H1 (cell line): ENCODE results near the gene MVP. TPM values are rescaled to one million over a fixed set of nuclear protein-coding genes. Genes with fewer than 3 reads are reported as not detected.
A peak's percentile ranks its signal among the peaks of the same experiment; 100 is the strongest.

Experiments
- CTCF ChIA-PET: fragments of 300-600 bp; sonication (Branson Sonifier 250); formaldehyde crosslinking; loops from one replicate; lab custom pipeline; 2021; ENCODE audit not compliant: partially characterized antibody; lab: Charles Lee
- POLR2A ChIA-PET: fragments of 300-600 bp; sonication (Branson Sonifier 250); formaldehyde crosslinking; loops from one replicate; lab custom pipeline; 2021; ENCODE audit warnings: inconsistent platforms; ENCODE audit not compliant: partially characterized antibody; lab: Charles Lee
- DNase-seq, 2 experiments: peaks; one replicate each; pipeline versions ENCODE4 v3.0.0 to v3.0.0-alpha.2; 2010 to 2022; ENCODE audit warnings: low spot score in 2 of 2, low read depth in 1 of 2, mixed read lengths in 1 of 2
- FAIRE-seq: peaks from 2 replicates; lab custom pipeline; 2011; peaks lifted over from hg19 to GRCh38; lab: Jason Lieb, UNC
- H2AFZ ChIP-seq: 2 replicates; pipeline ENCODE4 v1.8.1; 2012; ENCODE audit warnings: low read length, inconsistent platforms
- H2AK5ac ChIP-seq: 2 replicates; pipeline ENCODE4 v1.6.1; 2013; ENCODE audit warnings: low read depth, low read length
- H2BK120ac ChIP-seq: replicated peaks from 2 replicates; pipeline ENCODE3; 2013; ENCODE audit warnings: low read depth, low read length, inconsistent platforms
- H2BK12ac ChIP-seq: 2 replicates; pipeline ENCODE4 v1.6.1; 2013; ENCODE audit warnings: low read depth, low read length
- H2BK15ac ChIP-seq: 2 replicates; pipeline ENCODE4 v1.6.1; 2013; ENCODE audit warnings: low read length
- H2BK20ac ChIP-seq: 2 replicates; pipeline ENCODE4 v1.6.1; 2013; ENCODE audit warnings: low read length
- H2BK5ac ChIP-seq: 2 replicates; pipeline ENCODE4 v1.6.1; 2013; ENCODE audit warnings: low read depth, low read length
- H3K14ac ChIP-seq: 2 replicates; pipeline ENCODE4 v1.6.1; 2013; ENCODE audit warnings: inconsistent platforms; ENCODE audit not compliant: insufficient read length
- H3K18ac ChIP-seq: 2 replicates; pipeline ENCODE4 v1.6.1; 2013; ENCODE audit warnings: low read length; ENCODE audit errors: extremely low read depth
- H3K23ac ChIP-seq: 2 replicates; pipeline ENCODE4 v1.6.1; 2013; ENCODE audit warnings: inconsistent platforms; ENCODE audit not compliant: insufficient read length
- H3K23me2 ChIP-seq: 2 replicates; pipeline ENCODE4 v1.6.1; 2013; ENCODE audit warnings: low read depth, low read length
- H3K27ac ChIP-seq: 2 replicates; pipeline ENCODE4 v1.6.1; 2011; ENCODE audit warnings: low read depth, low read length, inconsistent platforms
- H3K27me3 ChIP-seq, 4 experiments: replicated peaks in 1 of 4; 1 replicate in 1 of 4; 2 replicates in 3 of 4; pipeline versions ENCODE4 v1.6.1 to v1.8.1; 2011 to 2013; ENCODE audit warnings: low read length in 3 of 4, mild to moderate bottlenecking in 3 of 4, inconsistent platforms in 2 of 4, mixed read lengths in 2 of 4, moderate library complexity in 1 of 4; ENCODE audit not compliant: control insufficient read depth in 3 of 4, insufficient read depth in 3 of 4; ENCODE audit errors: extremely low read depth in 1 of 4
- H3K36me3 ChIP-seq, 4 experiments: 2 replicates each; pipeline versions ENCODE4 v1.6.1 to v1.8.1; 2011 to 2013; ENCODE audit warnings: mild to moderate bottlenecking in 4 of 4, low read length in 3 of 4, moderate library complexity in 2 of 4, control low read depth in 1 of 4, inconsistent platforms in 1 of 4; ENCODE audit not compliant: insufficient read depth in 4 of 4, control insufficient read depth in 2 of 4
- H3K4ac ChIP-seq: replicated peaks from 2 replicates; pipeline ENCODE3; 2013; ENCODE audit warnings: low read length, low read depth, mixed read lengths, inconsistent platforms; ENCODE audit not compliant: insufficient read length
- H3K4me1 ChIP-seq, 4 experiments: replicated peaks in 1 of 4; 1 replicate in 1 of 4; 2 replicates in 3 of 4; pipeline versions ENCODE4 v1.6.1 to v1.8.1; 2011 to 2013; ENCODE audit warnings: low read length in 3 of 4, inconsistent platforms in 2 of 4, mixed read lengths in 1 of 4; ENCODE audit not compliant: insufficient read depth in 4 of 4, control insufficient read depth in 3 of 4
- H3K4me2 ChIP-seq, 2 experiments: 2 replicates each; pipeline versions ENCODE4 v1.6.1 to v1.8.1; 2011 to 2013; ENCODE audit warnings: low read depth in 2 of 2, low read length in 2 of 2, control low read depth in 1 of 2, inconsistent platforms in 1 of 2, mild to moderate bottlenecking in 1 of 2; ENCODE audit not compliant: insufficient read depth in 1 of 2
- H3K4me3 ChIP-seq, 4 experiments: fragments of 200-600, 300-600 bp in 1 of 4; sonication (generic), shearing (Covaris generic), sonication (Bioruptor Twin) in 1 of 4; 2 replicates each; pipeline versions ENCODE4 v1.5.1 to v1.8.1; 2011 to 2016; ENCODE audit warnings: low read length in 4 of 4, low read depth in 3 of 4, control low read depth in 2 of 4, inconsistent platforms in 2 of 4, mild to moderate bottlenecking in 2 of 4, mixed read lengths in 1 of 4, moderate library complexity in 1 of 4; ENCODE audit not compliant: insufficient read depth in 2 of 4; ENCODE audit errors: extremely low read depth in 1 of 4
- H3K56ac ChIP-seq: replicated peaks from 2 replicates; pipeline ENCODE3; 2013; ENCODE audit warnings: low read depth, mild to moderate bottlenecking, mixed read lengths, low read length, inconsistent platforms; ENCODE audit not compliant: insufficient read length
- H3K79me1 ChIP-seq: 2 replicates; pipeline ENCODE4 v1.6.1; 2013; ENCODE audit warnings: low read depth, low read length, control low read depth
- H3K79me2 ChIP-seq, 2 experiments: 2 replicates each; pipeline versions ENCODE4 v1.6.1 to v1.8.1; 2012 to 2013; ENCODE audit warnings: low read length in 2 of 2, mild to moderate bottlenecking in 2 of 2, inconsistent platforms in 1 of 2; ENCODE audit not compliant: insufficient read depth in 2 of 2, control insufficient read depth in 1 of 2
- H3K9ac ChIP-seq, 4 experiments: replicated peaks in 1 of 4; 1 replicate in 1 of 4; 2 replicates in 3 of 4; pipeline versions ENCODE4 v1.6.1 to v1.8.1; 2011 to 2013; ENCODE audit warnings: low read depth in 3 of 4, low read length in 3 of 4, control low read depth in 2 of 4, mild to moderate bottlenecking in 2 of 4, moderate library complexity in 2 of 4, inconsistent platforms in 1 of 4; ENCODE audit errors: extremely low read depth in 1 of 4
- H3K9me3 ChIP-seq, 2 experiments: 2 replicates each; pipeline versions ENCODE4 v1.6.1 to v1.8.1; 2012 to 2013; ENCODE audit warnings: mild to moderate bottlenecking in 2 of 2, moderate library complexity in 2 of 2, control low read depth in 1 of 2, inconsistent platforms in 1 of 2, low read depth in 1 of 2, low read length in 1 of 2, mixed read lengths in 1 of 2; ENCODE audit not compliant: insufficient read depth in 2 of 2
- H4K20me1 ChIP-seq, 2 experiments: replicated peaks in 1 of 2; 2 replicates each; pipeline versions ENCODE3 to v1.8.1; 2011 to 2013; ENCODE audit warnings: inconsistent platforms in 2 of 2, low read length in 2 of 2, mild to moderate bottlenecking in 1 of 2; ENCODE audit not compliant: insufficient read depth in 2 of 2, control insufficient read depth in 1 of 2
- H4K5ac ChIP-seq: 2 replicates; pipeline ENCODE4 v1.6.1; 2013; ENCODE audit warnings: low read length, low read depth, mixed read lengths, inconsistent platforms; ENCODE audit not compliant: insufficient read length
- H4K8ac ChIP-seq: 2 replicates; pipeline ENCODE4 v1.8.0; 2013; ENCODE audit warnings: mild to moderate bottlenecking, moderate library complexity, low read length, inconsistent platforms; ENCODE audit not compliant: insufficient read depth; ENCODE audit errors: extremely low read depth
- H4K91ac ChIP-seq: replicated peaks from 2 replicates; pipeline ENCODE3; 2013; ENCODE audit warnings: low read length, mixed read lengths, inconsistent platforms; ENCODE audit not compliant: insufficient read length
- CREB1 ChIP-seq: IDR thresholded peaks from 2 replicates; pipeline ENCODE4 v1.6.1; 2012; ENCODE audit warnings: inconsistent platforms
- EZH2 ChIP-seq: fragments of 200-600 bp; sonication (generic); IDR thresholded peaks from 2 replicates; pipeline ENCODE4 v1.7.1; 2012; ENCODE audit warnings: low read depth, mild to moderate bottlenecking, moderate library complexity, low read length, inconsistent platforms; ENCODE audit not compliant: severe bottlenecking
- HDAC6 ChIP-seq: IDR thresholded peaks from one replicate; pipeline ENCODE4 v1.7.1; 2012; ENCODE audit warnings: low read depth, mild to moderate bottlenecking, inconsistent platforms, low read length, moderate library complexity
- KDM4A ChIP-seq: IDR thresholded peaks from one replicate; pipeline ENCODE4 v1.7.1; 2012; ENCODE audit warnings: low read depth, mild to moderate bottlenecking, moderate library complexity, low read length, inconsistent platforms; ENCODE audit not compliant: severe bottlenecking
- NANOG ChIP-seq: IDR thresholded peaks from 2 replicates; pipeline ENCODE4 v1.6.1; 2011; ENCODE audit warnings: low read length, low read depth, mild to moderate bottlenecking, inconsistent platforms; ENCODE audit not compliant: insufficient read depth, poor library complexity, severe bottlenecking
- RFX5 ChIP-seq: IDR thresholded peaks from 2 replicates; pipeline ENCODE4 v1.6.1; 2011; ENCODE audit warnings: low read depth, low read length, improper control_type of control experiment, borderline replicate concordance
- SAP30 ChIP-seq: fragments of 300-600 bp; sonication (generic); IDR thresholded peaks from 2 replicates; pipeline ENCODE4 v1.7.1; 2012; ENCODE audit warnings: low read length, moderate library complexity, mild to moderate bottlenecking, inconsistent platforms; ENCODE audit not compliant: insufficient read depth, insufficient replicate concordance
- SIN3A ChIP-seq, 2 experiments: IDR thresholded peaks in 1 of 2; conservative IDR thresholded peaks in 1 of 2; 2 replicates each; pipeline ENCODE4 v1.6.1; 2011 to 2012; ENCODE audit warnings: low read length in 2 of 2, improper control_type of control experiment in 1 of 2, low read depth in 1 of 2, mild to moderate bottlenecking in 1 of 2
- SP1 ChIP-seq: IDR thresholded peaks from 2 replicates; pipeline ENCODE4 v1.6.1; 2011; ENCODE audit warnings: low read depth, low read length
- TAF1 ChIP-seq: IDR thresholded peaks from 2 replicates; pipeline ENCODE4 v1.6.1; 2011; ENCODE audit warnings: mild to moderate bottlenecking, low read depth, low read length
- WGBS, 2 experiments: shearing (Covaris generic) in 1 of 2; methylation state at CpG; one replicate each; pipeline versions ENCODE4 v1.1.6 to v1.1.7; 2013 to 2015; ENCODE audit warnings: low lambda C conversion rate in 2 of 2, mixed read lengths in 2 of 2, inconsistent platforms in 1 of 2, low coverage in 1 of 2, missing lambda C conversion rate in 1 of 2; ENCODE audit not compliant: insufficient replicate concordance in 2 of 2, insufficient coverage in 1 of 2, insufficient read length in 1 of 2; ENCODE audit errors: extremely low coverage in 1 of 2, missing lambda C conversion rate in 1 of 2; 5-methylcytosine and 5-hydroxymethylcytosine counted together
- polyA plus RNA-seq, 7 experiments: library from polyadenylated mRNA; depleted of rRNA in 3 of 7; stranded (reverse) in 5 of 7; unstranded in 2 of 7; fragments of >200 nt in 5 of 7; fragments of 200-250 nt in 2 of 7; gene quantifications; 1 replicate in 5 of 7; 2 replicates in 1 of 7; 4 replicates in 1 of 7; pipeline versions ENCODE4 v1.2.1 to v1.2.3, GENCODE V29; 2011 to 2013; ENCODE audit warnings: missing spikeins in 2 of 7, mixed read lengths in 2 of 7
- total RNA-seq: library from RNA; stranded (reverse); fragmentation: NEBNext Ultra II Directional; extraction: Animal tissue kit (Norgen Biotek cat#: 25700); gene quantifications from 2 replicates; pipeline ENCODE4 v1.2.1, GENCODE V29; 2021
- TF ChIP-seq, protein P1 (sequence below): IDR thresholded peaks from 2 replicates; pipeline ENCODE4 v1.6.1; 2011; ENCODE audit warnings: low read length, improper control_type of control experiment

Gene MVP
- total and polyA plus RNA-seq, 2 of the 8 experiments (the other 6 are each of a cell fraction or from before 2014, with no cell fraction given), result 1.9 TPM

DNA sequence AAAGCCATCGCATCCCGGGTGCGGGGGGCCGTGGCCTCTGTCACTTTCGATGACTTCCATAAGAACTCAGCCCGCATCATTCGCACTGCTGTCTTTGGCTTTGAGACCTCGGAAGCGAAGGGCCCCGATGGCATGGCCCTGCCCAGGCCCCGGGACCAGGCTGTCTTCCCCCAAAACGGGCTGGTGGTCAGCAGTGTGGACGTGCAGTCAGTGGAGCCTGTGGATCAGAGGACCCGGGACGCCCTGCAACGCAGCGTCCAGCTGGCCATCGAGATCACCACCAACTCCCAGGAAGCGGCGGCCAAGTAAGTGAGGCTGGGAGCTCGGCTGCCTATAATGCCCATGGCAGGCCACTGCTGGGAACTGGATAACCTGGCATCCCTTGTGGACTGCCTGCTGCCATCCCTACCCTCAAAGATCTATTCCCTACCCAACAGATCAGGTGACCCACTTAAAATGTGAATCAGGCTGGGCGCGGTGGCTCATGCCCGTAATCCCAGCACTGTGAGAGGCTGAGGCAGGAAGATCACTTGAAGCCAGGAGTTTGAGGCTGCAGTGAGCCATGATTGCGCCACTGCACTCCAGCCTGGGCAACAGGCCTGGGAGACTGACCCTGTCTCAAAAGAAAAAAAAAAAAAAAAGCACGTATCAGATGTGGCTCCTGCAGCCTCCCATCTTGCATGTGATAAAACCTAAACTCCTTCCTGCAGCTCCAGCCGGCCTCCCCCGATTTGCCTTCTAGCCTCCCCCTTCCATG is 24.5 kb downstream of the MVP start:
- H3K4me2 ChIP-seq, result no peak overlapping the region
- TF ChIP-seq CREB1, result no peak
- no peak for TF ChIP-seq NANOG
- TF ChIP-seq SP1, result no peak
- no peak for TF ChIP-seq SAP30
- TF ChIP-seq TAF1, result no peak
- TF ChIP-seq EZH2, result no peak
- TF ChIP-seq, protein P1, sequence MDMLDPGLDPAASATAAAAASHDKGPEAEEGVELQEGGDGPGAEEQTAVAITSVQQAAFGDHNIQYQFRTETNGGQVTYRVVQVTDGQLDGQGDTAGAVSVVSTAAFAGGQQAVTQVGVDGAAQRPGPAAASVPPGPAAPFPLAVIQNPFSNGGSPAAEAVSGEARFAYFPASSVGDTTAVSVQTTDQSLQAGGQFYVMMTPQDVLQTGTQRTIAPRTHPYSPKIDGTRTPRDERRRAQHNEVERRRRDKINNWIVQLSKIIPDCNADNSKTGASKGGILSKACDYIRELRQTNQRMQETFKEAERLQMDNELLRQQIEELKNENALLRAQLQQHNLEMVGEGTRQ, result no peak
- no peak for TF ChIP-seq SIN3A (conservative IDR thresholded peaks at IDR 0.05 in 1 of 2, IDR thresholded peaks at IDR 0.05 in 1 of 2; ENCODE audit: low read depth in 1 of 2, low read length in 2 of 2)
- TF ChIP-seq HDAC6, result no peak
- no peak for TF ChIP-seq RFX5
- no peak for TF ChIP-seq KDM4A

More for the DNA sequence above, 24.5 kb downstream of the MVP start:
- H3K4ac ChIP-seq, result no peak overlapping the region
- no peak overlapping the region for H3K27ac ChIP-seq
- no peak overlapping the region for H2AFZ ChIP-seq
- no peaks in the 10 kb centered on the region for H3K9me3 ChIP-seq
- FAIRE-seq, result no peak
- no peak overlapping the region for H2BK12ac ChIP-seq
- H3K23me2 ChIP-seq, result no peaks in the 10 kb centered on the region
- CTCF ChIA-PET, result interaction anchor here (0.6 to 15.0 kb wide), 4 partner anchors 10 to 29 kb away, joined by 3 to 212 read pairs (median 3); partner anchors contain the start of genes MVP and PAGR1
- H4K91ac ChIP-seq, result no peak overlapping the region
- POLR2A ChIA-PET, result interaction anchor here (0.9 to 12.7 kb wide), 7 partner anchors 8 to 37 kb away, joined by 3 to 167 read pairs (median 4); partner anchors contain the start of genes CDIPT, MVP and PAGR1
- H2AK5ac ChIP-seq, result no peak overlapping the region
- H3K9ac ChIP-seq, result no peak overlapping the region
- no peak overlapping the region for H3K56ac ChIP-seq
- H3K14ac ChIP-seq, result no peak overlapping the region
- H3K79me2 ChIP-seq, result no peaks in the 10 kb centered on the region
- H3K18ac ChIP-seq, result no peak overlapping the region
- no peaks in the 10 kb centered on the region for H3K79me1 ChIP-seq
- no peak overlapping the region for H3K23ac ChIP-seq
- 92% methylated on average over 27 of the region's 28 CpGs; no CpG with 5 or more reads in 1 of the 2 experiments for WGBS, 2 experiments
- H3K27me3 ChIP-seq, result no peaks in the 10 kb centered on the region
- H2BK120ac ChIP-seq, result no peak overlapping the region
- no peak overlapping the region for H3K4me3 ChIP-seq
- H3K4me1 ChIP-seq, result no peaks in the 10 kb centered on the region; a peak in 2 of 7 replicates
- H2BK15ac ChIP-seq, result no peak overlapping the region
- H4K8ac ChIP-seq, result peak overlapping the region; percentile 18; the same call in 1 of the 2 replicates
- no peak overlapping the region for H2BK20ac ChIP-seq
- no peak overlapping the region for H2BK5ac ChIP-seq
- no peaks in the 10 kb centered on the region for H4K20me1 ChIP-seq
- H4K5ac ChIP-seq, result no peak overlapping the region
- no peaks in the 10 kb centered on the region for H3K36me3 ChIP-seq
- DNase-seq, result no peak
